HG03196 (cell line): ENCODE data around the gene INPP5D.
A peak's percentile ranks its signal among the peaks of the same experiment; 100 is the strongest.
"Not testable (repeated sequence)": the region's sequence is repeated elsewhere in the genome, so short reads cannot be mapped to it uniquely, and the experiment has no call there.

Experiments used
- ATAC-seq: cut with Tn5 transposase; IDR thresholded peaks from one replicate; pipeline ENCODE4 v1.9.1; 2021; ENCODE audit not compliant: unreplicated experiment

The INPP5D gene

GRCh38 chr2:233115741-233116140, 55.6 kb downstream of the INPP5D start:
- ATAC-seq: no peak

- no peak for ATAC-seq
Observed at GRCh38 chr2:233116946-233117345, 56.8 kb downstream of the INPP5D start.

DNA sequence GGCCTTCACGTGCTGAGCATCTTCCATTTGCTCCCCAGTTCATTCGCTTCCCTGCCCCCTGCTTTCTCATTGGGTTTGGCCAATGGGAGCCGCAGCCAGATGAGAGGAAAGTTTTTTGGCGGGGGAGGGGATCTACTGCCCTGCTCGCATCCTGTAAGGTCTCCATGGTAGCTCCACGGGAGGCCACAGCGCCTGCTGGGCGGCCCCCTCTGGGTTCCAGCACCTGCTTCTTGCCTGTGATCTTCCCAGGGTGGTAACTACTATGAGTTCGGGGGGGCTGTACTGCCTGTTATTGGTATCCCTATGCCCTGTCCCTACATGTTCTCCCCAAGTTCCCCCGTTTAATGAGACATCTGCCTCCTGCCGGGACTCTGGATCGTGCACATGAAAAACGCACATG, 57.2 kb downstream of the INPP5D start:
- ATAC-seq: no peak

GRCh38 chr2:233117811-233118647, 57.9 kb downstream of the INPP5D start:
- no peak for ATAC-seq

- no peak for ATAC-seq
Observed at GRCh38 chr2:233118648-233119000, 58.5 kb downstream of the INPP5D start.

- ATAC-seq: no peak
Observed at GRCh38 chr2:233119123-233119522, 59.0 kb downstream of the INPP5D start.

DNA sequence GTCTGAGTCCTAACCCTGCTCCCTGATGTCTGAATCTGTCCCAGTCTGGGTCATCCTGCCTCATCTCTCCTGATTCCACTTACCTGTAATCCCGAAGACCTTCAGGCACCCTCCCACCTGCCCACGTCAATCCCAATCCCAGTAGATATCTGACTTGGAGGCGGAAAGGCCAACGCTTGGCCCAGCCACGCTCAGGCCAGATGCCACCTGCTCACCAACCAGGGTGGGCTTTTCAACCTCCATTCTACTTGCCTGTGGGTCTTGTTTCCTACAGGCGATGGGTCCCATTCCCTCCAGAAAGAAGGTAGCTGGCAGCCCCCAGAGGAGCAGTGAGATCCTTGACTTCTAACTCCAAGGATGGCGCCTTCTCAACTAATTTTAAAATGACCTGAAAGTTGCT, 59.7 kb downstream of the INPP5D start:
- no peak for ATAC-seq

DNA sequence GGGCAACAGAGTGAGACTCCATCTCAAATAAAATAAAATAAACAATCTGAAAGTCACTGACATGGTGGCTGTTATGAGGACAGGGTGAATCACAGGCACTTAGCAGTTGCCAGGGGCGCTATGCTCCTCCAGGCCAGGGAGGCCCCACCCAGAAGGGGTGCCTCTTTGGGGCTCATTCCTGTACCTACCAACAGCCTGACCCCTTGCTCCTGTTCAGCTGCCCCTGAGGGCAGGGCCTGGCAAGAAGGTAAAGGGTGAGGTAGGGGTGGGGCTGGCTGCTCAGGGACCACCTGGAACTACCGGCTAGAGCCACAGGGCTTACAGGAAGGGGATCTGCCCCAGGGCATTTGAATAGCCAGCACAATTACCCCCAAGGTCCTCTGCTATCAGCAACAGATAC, 60.3 kb downstream of the INPP5D start:
- no peak for ATAC-seq

DNA sequence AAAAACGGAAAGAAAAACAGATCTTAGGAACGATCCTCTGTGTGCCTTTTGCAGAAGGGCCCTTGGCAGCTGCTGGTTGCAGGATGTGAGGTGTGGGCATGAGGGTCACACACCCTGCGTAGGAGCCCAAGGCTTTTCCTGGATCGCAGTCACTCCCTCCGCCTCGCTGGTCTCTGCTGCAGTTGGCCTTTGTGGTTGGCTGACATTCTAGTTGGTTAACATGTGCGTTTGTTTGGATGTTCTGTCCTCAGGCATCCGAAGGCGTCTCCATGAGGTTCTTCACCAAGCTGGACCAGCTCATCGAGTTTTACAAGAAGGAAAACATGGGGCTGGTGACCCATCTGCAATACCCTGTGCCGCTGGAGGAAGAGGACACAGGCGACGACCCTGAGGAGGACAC, 61.7 kb downstream of the INPP5D start:
- no peak for ATAC-seq

GRCh38 chr2:233122541-233122940, 62.4 kb downstream of the INPP5D start:
- ATAC-seq: no peak

- not testable (repeated sequence) for ATAC-seq
Observed at GRCh38 chr2:233123576-233123975, 63.4 kb downstream of the INPP5D start.

DNA sequence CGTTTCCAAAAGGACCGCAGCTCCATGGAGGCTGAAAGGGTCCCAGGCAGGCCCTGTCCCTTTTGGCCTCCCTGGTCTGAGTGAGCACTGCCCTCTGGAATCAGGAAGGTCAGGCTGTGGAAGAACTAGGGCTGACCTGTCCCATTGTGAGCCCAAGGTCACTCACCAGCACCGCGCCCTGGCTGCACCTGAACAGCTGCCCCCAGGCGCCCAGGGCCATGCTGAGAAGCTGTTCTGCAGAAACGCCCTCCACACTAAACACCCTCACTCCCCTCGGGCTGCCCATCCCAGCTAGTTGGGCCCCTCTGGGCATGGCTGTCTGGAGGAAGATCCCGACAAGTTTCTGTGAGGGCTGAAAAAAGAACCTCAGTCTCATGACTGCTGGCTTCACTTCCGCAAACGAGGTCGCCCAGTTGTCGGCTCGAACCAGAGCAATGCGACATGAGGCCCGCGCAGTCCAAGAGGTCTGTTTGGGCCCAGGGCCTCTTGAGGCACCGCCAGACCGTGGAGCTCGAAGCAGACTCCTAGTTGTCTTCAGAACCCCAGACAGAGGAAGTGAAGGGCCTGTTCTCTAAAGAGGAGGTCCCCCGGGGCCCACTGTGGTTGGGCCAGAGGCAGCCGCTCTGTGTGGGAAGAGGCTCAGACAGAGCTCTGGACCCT, 64.4 kb downstream of the INPP5D start:
- peak; percentile 63 for ATAC-seq

- ATAC-seq: no peak
Observed at GRCh38 chr2:233125455-233126065, 65.4 kb downstream of the INPP5D start.

DNA sequence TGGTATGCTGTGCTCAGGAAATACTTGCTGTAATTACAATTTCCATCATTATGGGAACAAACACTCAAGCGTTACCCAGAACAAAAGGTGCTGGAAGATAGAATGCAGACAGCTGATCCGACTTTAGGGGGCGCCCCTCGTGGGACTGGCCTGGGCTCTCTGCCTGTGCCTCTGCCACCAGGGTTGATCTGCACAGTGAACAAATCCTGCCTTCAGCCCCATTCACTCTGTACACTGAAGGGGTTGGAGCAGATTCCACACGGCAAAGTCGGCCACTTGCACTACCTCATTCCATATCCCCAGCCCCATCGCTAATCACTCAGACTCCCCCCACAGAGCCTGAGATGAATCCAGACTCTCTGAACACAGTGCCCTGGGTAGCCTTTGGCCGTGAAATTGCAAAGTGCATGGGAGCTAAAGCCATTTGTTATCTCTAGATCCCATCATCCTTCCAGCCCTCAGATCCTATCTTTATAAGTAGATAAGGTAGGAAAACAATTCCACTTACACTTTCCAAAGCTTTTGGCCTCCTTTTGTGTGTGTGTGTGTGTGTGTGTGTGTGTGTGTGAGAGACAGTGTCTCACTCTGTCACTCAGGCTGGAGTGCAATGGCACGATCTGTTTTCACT, 69.3 kb downstream of the INPP5D start:
- no peak for ATAC-seq

GRCh38 chr2:233130024-233130423, 69.9 kb downstream of the INPP5D start:
- no peak for ATAC-seq

GRCh38 chr2:233130481-233131020, 70.4 kb downstream of the INPP5D start:
- ATAC-seq: no peak

DNA sequence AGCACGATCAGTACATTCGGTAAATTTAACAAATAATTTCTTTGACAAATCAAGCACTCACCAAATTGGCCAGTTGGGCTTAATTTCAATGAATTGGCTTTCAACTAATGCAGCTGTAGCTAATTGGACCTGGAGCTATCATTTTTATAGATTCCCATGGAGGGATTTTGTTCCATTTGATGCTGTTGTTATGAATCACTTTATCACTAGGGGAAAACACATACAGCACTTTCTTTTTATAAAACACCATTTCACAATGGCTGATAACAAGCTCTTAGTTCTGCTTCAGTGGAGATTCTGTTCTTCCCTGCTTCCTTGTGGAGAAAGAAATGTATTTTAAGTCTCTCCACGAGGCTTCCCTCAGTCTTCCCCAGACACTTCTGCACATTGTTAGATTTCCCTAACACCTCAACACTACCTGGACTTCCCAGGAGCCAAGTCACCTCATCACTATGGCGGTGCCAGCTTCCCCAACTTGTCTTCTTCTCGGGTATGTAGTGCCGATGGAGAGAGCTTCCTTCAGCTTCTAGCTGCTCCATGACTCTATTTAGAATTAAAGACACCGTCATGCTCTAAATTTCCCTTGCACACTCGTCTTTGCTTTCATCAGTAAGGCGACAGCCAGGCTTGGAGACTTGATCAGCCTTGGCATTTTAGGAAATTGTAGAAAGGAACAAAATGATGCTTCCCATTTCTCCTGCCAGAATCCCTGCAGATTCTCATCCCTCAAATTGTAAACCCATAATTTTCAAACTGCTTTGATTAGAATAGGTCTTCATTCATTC, 72.0 kb downstream of the INPP5D start:
- no peak for ATAC-seq

DNA sequence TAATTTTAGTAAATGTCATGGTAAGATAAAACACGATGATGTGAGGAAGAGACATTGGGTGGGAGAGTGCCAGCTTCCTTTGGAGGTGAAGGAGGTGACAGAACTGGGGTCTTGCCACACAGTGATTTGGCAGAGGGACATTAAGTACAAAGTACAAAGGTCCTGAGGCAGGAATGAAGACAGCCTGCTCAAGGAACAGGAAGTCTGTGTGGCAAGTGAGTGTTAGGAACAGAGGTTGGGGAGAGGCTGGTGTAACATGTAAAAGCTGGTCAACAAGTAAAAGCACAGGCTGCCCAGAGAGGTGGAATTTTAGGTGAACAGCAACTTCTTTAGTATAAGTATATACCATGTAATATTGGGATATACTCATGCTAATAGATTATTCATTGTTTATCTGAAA, 73.1 kb downstream of the INPP5D start:
- no peak for ATAC-seq

DNA sequence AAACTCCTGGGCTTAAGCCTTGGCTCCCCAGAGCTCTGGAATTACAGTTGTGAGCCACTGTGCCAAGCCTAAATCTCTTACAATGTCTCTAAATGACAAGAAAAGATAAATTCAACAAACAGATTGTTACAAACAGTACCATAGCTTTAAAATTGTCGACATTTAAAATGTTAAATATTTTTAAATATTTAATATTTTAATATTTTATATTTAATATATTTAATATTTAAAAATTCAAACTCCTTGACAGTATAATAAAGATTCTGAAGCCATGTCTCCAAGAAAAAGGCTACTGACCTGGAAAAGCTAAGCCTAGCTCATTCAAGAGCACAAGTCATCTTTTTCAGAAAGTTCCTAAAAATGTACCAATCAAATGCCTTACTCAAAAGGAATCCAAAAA, 75.3 kb downstream of the INPP5D start:
- no peak for ATAC-seq

- no peak for ATAC-seq
Observed at GRCh38 chr2:233137040-233137439, 76.9 kb downstream of the INPP5D start.
